ENCODE measurements around the gene ARMH2.

GRCh38 chr6:24775520-24776058 lies 23.1 kb downstream of the ARMH2 start:
- TF ChIP-seq POLR2A (IDR thresholded peaks at IDR 0.05) (no peak), POLR2AphosphoS5 (IDR thresholded peaks at IDR 0.05) (no peak)

All from stomach (tissue), 4 donors.